ENCODE measurements around the gene DNM3.

DNA sequence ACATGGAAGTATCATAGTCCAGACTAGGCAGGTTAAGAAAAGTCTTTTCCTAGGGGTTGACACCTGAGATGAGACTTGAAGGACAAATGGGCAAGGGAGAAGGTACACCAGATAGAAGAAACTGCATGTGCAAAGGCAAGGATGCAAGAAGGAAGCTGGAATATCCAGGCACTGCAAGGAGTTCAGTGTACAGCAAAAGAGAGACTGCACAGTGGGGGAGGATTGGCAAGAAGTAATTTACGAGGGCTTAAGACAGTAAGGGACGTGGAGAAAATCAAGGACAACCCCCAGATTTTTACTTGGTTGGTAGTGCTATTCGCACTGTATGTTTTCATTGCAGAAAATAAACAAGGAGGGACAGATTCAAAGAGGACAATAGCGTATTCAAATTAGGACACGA is 58.5 kb downstream of the DNM3 start:
- TF ChIP-seq, protein P1, sequence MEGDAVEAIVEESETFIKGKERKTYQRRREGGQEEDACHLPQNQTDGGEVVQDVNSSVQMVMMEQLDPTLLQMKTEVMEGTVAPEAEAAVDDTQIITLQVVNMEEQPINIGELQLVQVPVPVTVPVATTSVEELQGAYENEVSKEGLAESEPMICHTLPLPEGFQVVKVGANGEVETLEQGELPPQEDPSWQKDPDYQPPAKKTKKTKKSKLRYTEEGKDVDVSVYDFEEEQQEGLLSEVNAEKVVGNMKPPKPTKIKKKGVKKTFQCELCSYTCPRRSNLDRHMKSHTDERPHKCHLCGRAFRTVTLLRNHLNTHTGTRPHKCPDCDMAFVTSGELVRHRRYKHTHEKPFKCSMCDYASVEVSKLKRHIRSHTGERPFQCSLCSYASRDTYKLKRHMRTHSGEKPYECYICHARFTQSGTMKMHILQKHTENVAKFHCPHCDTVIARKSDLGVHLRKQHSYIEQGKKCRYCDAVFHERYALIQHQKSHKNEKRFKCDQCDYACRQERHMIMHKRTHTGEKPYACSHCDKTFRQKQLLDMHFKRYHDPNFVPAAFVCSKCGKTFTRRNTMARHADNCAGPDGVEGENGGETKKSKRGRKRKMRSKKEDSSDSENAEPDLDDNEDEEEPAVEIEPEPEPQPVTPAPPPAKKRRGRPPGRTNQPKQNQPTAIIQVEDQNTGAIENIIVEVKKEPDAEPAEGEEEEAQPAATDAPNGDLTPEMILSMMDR (IDR thresholded peaks at IDR 0.05): no peak
- no peak for TF ChIP-seq POLR2A (IDR thresholded peaks at IDR 0.05)

All from lower leg skin (tissue), 3 donors.